Measurements from ENCODE around the gene RAMACL. TPM values are rescaled to one million over a fixed set of nuclear protein-coding genes. Genes with fewer than 3 reads are reported as not detected.

The RAMACL gene
- total RNA-seq, 1 experiment from 2014 or later: 0.19 TPM

DNA sequence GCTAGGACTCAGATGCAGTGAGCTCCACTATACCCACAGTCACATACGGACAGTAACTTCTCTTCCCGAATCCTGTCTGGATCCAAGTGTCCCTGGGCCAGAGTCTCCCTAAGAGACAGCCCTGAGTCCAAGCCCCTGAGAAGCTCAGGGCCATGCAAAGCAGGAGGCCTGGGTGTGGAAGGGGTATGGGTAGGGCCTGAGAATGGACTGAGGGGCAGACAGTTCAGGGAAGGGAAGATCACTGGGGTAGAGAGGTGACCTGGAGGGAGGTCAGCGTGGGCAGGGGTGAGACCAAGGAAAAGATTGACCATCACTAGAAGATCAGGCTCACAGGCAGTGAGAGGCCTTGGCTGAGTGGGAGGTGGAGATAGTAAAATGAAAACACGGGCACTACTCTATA, 31.8 kb upstream of the RAMACL start:
- no peak for DNase-seq (ENCODE audit: low spot score)

- DNase-seq (ENCODE audit: low spot score): peak; percentile 47
Observed at GRCh38 chr6:166617359-166617758, 30.9 kb upstream of the RAMACL start.

DNA sequence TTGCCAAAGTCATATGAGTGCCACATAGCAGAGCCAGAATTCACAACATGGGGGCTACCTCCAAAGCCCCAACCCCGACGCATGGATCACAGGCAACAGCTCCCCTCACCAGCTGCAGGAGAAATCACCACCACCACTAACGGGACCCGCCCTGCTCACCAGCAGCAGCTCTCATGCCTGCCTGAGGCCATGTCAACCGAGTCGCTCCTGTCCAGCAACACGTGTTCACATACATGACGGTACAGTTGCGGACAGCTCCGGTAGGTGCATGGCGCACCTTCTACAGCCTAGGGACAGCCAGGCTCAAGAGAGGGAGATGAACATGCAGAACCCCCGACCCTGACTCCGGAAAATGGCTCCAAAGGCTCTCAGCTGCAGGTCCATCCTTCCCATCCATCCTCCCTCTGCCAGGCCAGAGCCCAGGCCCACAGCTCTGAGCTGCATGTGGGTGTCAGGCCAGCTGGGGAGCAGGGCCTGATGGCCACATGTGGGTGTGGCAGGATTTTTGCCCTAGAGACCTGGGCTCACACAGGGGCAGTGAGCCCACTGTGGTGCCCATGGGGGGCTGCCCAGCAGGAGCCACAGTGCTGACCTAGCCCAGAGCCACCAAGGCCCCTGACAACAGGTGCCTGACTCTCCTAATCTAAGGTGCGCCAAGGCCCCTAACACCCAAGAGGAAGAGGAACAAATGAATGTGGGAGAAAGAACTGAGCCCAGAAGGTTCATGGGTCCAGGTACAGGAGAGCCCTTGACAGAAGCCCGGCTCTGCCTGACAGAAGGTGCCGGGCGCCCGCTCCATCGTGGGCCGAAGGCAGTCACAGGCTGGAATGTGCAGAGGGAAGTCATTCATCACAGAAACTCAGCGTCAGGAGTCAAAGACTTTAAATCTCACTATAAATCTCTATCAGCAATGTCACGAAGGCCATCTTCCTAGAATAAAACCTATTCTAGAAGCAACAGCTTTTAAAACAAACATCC, 30.1 kb upstream of the RAMACL start:
- no peak for DNase-seq (ENCODE audit: low spot score)

DNA sequence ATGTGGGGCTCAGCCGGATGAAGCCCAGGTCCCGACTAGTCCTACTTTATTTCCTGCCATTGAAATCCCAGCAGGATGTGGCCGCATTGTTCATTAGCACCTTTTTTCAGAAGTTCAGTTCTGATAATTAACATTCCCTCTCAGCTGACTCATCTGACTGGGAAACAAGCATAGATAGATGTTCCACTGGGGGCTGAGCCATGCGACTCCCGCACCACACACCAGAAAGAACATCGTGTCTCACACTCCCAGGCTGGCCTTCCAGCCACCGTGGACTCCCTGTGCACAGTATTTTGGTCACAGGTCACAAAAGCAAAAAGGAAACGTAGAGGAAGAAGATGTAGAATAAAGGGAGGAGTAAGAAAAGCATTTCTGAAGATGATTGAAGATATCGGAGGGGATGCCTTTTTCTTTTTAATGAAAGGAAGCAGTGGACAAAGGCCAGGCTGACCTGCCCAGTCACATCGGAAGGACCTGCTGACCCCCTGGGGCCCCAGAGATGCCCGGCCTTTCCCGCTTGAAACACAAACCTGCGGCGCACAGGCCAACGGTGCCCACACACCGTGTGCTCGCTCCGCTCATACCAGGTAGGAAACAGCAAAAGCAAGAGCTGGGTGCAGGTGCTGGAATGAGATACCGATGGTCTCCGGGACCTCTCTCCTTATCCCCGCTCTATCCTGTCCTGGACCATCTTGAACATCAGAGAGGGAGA, 28.7 kb upstream of the RAMACL start:
- DNase-seq (ENCODE audit: low spot score): peak; percentile 82

GRCh38 chr6:166614589-166614988, 28.1 kb upstream of the RAMACL start:
- DNase-seq (ENCODE audit: low spot score): no peak

- no peak for DNase-seq (ENCODE audit: low spot score)
Observed at GRCh38 chr6:166614171-166614583, 27.7 kb upstream of the RAMACL start.

GRCh38 chr6:166613027-166613426, 26.5 kb upstream of the RAMACL start:
- no peak for DNase-seq (ENCODE audit: low spot score)

DNA sequence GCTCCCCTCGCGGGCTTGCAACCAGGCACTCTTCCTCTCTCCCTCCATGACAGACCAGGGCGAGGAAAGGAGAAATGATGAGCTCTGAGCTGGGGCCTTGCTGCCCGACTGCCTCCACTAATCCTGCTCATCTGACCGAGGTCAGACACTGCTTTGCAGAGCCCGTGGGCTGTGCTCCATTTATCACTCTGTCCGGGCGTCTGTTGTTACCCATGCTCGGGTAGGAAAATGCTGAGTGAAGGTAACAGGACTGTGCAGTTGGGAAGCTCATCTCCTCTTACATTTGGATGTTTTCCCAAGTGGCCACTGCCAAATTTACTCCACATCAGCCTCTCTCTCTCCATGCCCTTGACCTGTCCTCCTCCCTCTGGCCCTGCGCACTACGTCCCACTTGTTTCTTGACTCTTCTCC, 26.0 kb upstream of the RAMACL start:
- no peak for DNase-seq (ENCODE audit: low spot score)

GRCh38 chr6:166611631-166612030, 25.2 kb upstream of the RAMACL start:
- DNase-seq (ENCODE audit: low spot score): no peak

- no peak for DNase-seq (ENCODE audit: low spot score)
Observed at GRCh38 chr6:166610069-166610468, 23.6 kb upstream of the RAMACL start.

- no peak for DNase-seq (ENCODE audit: low spot score)
Observed at GRCh38 chr6:166608774-166609173, 22.3 kb upstream of the RAMACL start.

DNA sequence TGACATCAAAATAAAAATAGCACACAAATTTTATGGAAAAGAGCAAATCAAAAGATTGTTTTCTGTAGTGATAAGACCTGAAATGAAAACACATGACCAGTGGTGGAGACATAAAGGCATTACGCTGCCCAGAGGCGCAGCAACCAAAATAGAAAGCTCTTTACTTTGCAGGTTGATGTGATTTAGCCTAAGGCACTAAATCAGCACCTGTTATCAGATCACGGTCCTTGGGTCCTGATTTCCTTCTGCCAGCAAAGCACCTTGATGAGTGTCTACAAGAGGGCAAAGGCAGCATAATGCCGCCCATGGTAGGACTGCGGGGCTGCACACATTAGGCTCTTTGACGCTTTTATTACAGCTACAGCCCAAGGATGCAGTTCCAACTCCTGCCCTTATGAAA, 19.3 kb upstream of the RAMACL start:
- no peak for DNase-seq (ENCODE audit: low spot score)

GRCh38 chr6:166604911-166605310, 18.4 kb upstream of the RAMACL start:
- DNase-seq (ENCODE audit: low spot score): no peak

GRCh38 chr6:166604328-166604727, 17.9 kb upstream of the RAMACL start:
- no peak for DNase-seq (ENCODE audit: low spot score)

DNA sequence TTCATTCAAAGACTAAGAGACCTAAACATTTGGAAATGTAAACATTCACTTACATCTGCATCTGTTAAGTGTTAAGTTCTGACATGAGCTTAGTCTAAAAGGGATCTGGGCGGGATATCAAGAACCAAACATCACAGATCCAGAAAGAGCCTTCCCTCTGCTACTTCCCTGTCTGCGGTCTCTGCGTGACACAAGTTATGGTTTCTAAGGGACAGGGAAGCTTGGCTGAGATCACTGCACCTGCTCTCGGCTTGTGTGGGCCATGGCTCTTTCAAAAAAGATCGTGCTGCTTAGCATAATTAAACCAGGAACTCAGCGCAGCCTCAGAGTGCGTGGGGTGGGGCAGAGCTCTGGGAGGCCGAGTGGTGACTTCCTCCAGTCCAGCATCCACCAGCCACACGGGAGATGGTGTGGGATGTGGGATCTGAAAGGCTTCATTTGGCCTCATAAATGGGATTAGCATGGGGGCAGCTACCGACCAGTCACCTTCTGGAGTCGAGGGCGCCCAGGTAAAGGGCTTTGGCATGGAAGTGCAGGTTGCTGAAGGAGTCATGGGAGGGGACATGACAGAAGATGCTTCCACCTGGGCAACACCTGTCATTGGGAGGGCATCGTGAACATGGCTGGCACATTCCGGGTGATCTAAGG, 16.7 kb upstream of the RAMACL start:
- DNase-seq (ENCODE audit: low spot score): no peak

- DNase-seq (ENCODE audit: low spot score): no peak
Observed at GRCh38 chr6:166601956-166602355, 15.5 kb upstream of the RAMACL start.

DNA sequence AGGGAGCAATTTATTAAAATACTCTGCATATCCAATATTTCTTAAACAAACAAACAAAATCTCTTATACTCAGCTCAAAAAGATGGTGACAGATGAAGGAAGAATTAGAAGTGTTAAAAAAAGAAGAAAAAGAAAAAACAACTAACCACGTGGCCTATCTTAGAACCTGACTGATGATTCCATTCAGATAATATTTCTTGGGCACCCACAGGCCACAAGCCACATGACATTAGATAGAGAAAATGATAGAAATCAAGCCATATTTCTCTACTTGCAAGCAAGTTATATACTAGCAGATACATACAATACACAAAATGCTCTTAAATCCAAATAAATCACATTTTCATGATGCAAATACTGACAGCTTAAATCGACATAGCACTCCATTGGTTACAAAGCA, 14.5 kb upstream of the RAMACL start:
- no peak for DNase-seq (ENCODE audit: low spot score)

- DNase-seq (ENCODE audit: low spot score): no peak
Observed at GRCh38 chr6:166599205-166599604, 12.7 kb upstream of the RAMACL start.

DNA sequence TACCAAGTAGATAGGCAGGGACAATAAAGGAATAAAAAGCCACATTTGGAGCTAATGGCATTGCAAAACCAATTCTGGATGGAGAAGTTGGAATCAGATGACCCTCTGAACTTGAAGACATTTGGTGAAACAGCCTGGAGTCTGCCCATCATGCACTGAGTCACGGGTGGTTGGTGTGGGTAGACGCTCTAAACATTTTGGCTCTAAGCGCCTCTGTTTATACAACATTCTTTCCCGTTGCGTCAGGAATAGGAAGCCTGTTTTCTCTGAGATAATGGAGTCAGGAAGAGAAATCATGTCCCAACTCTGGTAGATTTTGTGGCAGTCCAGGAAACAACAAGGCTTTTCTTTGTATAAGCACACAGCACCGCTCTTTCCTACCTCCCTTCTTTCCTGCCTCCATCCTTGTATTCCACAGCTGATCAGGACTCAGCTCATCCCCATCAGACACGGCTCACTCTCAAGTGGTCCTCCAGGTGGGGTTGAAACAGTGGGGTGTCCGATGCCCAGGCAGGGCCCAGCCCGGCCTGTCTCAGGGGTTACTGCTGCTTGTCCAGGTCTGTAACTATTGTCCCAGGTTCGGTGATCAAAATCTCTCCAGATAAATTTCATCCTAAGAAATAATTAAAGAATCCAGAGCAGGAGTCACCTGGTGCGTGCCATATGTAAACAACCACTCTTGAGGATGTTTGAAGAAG, 12.1 kb upstream of the RAMACL start:
- DNase-seq (ENCODE audit: low spot score): peak; percentile 87

DNA sequence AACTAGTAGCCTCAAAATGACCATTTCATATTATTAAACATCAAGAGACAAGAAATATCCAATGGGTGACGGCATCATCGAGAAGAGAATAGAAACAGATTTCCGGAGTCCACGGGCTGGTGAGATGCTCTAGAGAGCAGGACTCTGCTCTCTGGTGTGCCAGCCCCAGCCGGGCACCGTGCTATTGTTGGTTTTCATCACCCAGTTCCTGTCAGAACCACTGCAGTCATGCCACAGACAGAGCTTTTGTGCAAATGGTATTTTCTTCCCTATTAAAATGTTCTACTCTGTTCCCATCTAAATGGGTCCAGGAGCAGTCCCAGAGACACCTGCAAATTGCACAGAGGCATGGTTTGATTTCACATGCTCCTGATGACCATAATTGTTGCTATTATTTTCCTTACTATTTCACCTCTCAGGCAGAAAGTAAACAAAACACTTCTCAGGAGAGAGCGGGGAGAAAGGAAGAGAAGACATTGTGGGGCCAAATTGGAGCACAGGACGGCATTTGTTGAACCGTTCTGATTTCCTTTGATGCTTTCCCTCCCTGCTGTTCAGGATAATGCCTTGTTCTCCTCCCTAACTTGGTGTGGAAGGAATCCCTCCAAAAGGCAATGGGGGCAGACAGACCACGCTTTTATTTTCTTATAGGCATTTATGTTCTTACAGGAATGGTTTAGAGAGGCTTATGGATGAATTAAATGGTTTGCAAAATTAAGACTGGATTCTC, 11.4 kb upstream of the RAMACL start:
- no peak for DNase-seq (ENCODE audit: low spot score)
